Daoy (cell line): ENCODE data around the gene CACTIN. TPM values are rescaled to one million over a fixed set of nuclear protein-coding genes. Genes with fewer than 3 reads are reported as not detected.
A peak's percentile ranks its signal among the peaks of the same experiment; 100 is the strongest.

ENCODE experiments used
- DNase-seq: peaks from one replicate; pipeline ENCODE4 v3.0.0-alpha.2; 2015; ENCODE audit warnings: low read depth
- total RNA-seq: library from RNA; depleted of rRNA; stranded (reverse); fragments of >200 nt; shearing (Covaris generic); gene quantifications from 2 replicates; pipeline ENCODE4 v1.2.3, GENCODE V29; 2014

CACTIN gene
- total RNA-seq, 1 experiment from 2014 or later: 52.6 TPM

GRCh38 chr19:3610745-3611717, 15.6 kb downstream of the CACTIN start:
- DNase-seq: no peak

DNA sequence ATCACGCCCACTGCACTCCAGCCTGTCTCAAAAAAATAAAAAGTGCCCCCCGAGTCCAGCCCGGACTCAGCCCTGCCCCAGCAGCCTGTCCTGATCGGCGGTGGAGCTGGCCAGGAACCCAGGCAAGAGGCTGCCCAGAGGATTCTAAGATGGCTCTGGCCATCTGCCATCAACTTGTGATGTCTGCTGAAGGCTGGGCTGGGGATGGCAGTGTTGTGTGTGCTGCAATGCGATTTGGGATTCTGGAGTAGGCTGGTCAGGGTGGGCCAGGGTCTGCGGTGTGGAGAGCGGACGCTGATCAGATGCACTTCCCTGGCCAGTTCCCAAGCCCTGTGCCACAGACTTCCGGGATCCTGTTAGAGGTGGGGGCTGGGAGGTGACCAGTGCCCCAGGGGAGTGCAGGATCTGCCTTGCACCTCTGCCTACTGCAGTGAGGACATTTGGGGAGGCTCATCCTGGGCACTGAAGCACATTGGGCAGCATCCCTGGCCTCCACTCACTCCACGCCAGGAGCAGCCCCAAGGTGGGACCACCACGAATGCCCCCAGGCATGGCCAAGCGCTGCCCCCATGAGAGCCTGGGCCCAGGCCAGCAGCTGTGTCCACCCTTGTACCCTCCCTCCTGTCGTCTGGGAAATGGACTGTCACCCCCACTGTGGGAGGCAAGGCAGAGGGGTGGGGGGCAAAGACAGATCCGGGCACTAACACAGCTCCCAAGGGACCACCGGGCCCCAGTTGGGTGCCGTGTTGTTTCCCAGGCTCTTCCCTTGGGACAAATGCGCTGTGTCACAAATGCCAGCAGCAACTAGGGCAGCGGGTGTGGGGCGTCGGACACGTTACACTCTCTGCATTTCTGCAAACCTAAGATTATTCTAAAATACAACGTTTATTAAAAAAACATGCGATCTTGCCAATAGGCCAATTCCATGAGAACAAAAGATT, 16.5 kb downstream of the CACTIN start:
- DNase-seq: no peak

GRCh38 chr19:3608750-3609322, 17.8 kb downstream of the CACTIN start:
- no peak for DNase-seq

DNA sequence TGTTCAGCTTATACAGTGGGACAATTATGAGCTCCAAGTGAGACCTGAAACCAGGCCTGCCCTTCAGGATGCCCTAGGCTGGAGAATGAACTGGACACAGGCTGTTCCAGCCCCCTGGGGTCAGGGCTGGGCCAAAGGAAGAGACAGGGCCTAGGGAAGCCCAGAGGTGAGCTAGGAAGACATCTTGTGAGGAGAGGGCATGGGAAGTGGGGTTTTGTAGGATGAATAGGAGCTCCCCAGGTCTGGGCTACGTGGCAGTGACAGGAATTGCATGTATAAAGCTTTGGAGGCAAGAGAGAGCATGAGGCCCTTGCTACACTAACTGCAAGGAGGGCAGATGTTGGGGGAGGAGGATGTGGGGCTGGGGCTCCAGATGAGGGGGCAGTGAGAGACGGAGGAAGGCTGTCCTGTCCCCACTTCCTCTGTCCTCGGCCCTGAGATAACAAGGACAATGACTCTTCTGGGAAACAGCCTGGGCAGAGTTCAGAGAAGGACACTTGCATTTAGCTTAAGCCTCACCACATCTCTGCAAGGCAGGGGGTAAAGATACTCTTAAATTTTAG, 18.4 kb downstream of the CACTIN start:
- no peak for DNase-seq

DNA sequence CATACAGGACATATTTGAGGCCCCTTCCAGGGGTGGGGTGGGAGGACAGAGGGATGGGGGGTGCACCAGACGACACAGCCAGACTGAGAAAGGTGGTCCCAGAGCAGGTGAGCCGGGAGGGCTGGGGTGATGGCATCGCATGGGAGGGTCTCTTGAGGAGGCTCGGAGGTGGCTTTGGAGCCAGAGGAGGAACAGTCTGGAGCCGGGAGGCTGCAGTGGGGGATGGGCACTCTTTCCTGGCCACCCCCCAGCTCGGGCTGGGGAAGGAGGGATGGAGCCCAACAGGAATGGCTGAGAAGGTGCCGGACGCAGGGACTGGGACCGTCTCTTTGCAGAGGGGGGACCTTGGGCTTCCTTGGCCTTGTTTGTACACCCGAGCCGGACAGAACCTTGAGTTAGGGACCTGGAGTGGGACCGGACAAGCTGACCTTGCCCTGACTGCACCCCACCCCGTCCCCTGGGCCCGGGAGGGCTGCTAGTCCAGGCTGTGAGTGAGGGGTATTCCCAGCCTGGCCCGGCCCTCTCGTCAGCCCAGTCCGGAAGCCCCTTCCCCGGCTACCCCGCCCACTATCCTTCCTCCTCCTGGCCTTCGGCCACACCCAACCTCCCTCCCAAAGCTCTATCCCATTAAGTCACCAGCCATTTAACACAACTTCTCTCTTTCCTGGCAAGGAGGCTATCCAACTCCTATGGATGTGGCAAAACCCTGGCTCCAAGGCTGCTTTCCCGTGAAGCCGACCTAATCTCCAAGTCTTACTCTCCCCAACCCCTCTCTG, 19.1 kb downstream of the CACTIN start:
- DNase-seq: peak; percentile 70

DNA sequence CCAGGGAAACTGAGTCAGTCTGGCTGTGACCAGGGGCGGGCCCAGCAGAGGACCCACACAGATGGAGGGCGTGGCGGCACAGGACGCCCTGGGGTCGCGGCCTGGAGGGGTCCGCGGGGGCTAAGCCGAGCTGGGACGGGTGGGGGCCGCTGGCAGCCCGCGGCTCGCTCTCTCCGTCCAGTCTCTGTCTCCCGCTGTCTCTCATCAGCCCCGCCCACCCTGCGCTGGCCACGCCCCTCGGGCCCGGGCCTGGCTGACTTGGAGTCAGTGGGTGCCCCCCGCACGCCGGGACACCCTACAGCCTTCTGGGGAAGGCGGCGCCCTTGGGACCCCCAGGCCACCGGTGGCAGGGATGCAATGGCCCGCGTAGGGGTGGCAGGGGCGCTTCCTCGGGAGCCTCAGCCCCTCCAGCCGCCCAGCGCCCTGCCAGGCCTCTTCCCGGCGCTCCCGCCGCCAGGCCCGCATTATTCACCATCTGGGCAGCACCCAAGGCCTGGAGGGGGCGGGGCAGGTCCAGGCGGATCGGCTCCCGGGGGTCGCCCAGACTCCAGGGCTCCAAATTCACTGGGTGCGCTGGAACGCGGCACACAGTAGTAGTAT, 19.8 kb downstream of the CACTIN start, which contains the start of gene TBXA2R:
Gene TBXA2R, minus strand, starts transcription at position 186 of the 600 bp plus-strand sequence. CDS start 6,241 bp downstream, outside the sequence.
- DNase-seq: peak; percentile 78

DNA sequence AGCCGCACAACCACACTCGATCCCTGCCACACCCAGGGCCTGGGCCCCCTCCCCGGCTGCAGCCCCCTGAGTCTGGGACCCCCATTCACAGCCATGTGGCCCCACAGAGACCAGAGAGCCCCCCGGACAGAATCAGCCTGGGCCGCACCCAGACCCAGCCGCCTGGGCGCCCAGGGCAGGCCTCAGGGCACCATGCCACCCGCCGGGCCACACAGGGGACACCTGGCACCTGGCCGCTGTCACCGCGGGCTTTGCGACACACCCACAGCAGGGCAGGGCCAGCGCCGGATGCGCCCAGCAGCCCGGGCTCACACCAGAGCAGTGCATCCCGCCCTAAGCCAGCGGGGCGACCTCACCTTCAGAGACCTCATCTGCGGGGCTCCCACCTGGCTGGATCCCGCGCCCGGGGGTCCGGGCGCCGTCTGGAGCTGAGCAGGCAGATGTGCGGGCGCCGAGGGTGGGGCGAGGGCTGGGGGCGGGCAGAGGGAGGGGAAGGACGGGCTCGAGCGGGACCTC, 20.4 kb downstream of the CACTIN start:
- DNase-seq: peak; percentile 41

DNA sequence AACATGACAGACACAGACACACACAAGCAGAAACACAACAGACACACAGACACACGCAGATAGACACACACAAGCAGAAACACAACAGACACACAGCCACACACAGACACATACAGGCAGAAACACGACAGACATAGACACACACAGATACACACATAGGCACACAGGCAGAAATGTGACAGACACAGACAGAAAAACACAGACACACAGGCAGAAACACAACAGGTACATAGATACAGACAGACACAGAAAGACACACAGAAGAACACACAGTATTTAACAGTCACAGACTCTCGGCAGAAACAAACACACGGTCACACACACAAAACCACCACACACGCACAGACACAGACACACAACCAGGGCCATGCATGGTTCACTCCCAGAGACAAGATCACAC, 20.8 kb downstream of the CACTIN start:
- DNase-seq: no peak

DNA sequence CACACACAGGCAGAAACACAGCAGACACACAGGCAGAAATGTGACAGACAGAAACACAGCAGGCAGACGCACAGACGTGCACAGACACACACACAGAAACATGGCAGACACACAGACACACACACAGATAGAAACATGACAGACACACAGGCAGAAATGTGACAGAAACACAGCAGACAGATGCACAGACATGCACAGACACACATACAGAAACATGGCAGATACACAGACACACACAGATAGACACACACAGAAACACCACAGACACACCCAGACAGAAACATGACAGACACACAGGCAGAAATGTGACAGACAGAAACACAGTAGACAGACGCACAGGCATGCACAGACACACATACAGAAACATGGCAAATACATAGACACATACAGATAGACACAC, 21.2 kb downstream of the CACTIN start:
- DNase-seq: no peak

DNA sequence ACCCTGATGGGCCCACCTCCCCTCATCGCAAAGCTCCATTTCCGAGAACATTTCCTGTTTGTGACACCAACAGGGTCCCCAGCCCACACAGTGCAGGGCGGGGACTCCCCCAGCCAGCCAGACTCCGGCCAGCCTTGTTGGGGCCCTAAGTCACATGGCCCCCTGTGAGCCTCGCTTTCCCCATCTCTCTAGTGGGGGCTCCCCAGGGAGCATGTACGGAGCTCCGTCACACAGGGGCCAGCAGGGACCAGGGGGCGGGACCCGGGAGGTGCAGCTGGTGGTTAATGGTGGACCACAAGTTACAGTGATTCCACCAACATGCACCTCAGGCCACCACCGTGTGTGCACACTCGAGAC, 21.6 kb downstream of the CACTIN start:
- no peak for DNase-seq

GRCh38 chr19:3604227-3604986, 22.2 kb downstream of the CACTIN start:
- no peak for DNase-seq

GRCh38 chr19:3603121-3603811, 23.3 kb downstream of the CACTIN start:
- no peak for DNase-seq

DNA sequence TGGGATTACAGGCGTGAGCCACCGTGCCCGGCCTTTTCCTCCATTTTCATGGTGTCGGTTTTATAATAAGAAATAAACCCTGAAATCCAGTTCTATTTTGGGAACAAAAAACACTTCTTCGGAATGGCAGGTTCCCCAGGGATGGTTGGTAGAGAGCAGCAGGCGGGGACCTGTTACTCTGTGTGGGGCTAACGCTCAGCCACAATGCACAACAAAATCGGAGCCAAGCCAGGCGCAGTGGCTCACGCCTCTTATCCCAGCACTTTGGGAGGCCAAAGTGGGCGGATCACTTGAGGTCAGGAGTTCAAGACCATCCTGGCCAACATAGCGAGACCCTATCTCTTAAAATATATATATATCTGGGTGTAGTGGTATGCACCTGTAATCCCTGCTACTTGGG, 25.6 kb downstream of the CACTIN start:
- DNase-seq: no peak

DNA sequence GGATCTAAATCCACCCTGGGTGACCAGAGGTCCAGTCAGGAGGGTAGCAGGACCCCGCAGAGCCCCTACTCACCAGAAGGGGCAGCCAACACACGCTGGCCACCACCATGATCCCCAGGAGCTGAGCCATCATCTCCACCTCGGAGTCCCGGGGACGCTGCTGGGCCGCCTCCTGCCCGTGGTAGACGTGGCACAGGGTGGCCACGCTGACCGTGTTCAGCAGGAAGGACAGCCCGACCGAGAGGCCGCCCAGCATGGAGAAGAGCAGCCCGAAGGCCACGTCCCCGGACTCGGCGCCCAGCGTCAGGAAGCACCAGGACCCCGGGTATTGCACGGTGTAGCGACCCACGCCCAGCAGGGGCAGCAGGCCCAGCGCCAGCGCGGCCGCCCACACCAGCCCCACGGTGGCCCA, 26.8 kb downstream of the CACTIN start:
- DNase-seq: no peak

DNA sequence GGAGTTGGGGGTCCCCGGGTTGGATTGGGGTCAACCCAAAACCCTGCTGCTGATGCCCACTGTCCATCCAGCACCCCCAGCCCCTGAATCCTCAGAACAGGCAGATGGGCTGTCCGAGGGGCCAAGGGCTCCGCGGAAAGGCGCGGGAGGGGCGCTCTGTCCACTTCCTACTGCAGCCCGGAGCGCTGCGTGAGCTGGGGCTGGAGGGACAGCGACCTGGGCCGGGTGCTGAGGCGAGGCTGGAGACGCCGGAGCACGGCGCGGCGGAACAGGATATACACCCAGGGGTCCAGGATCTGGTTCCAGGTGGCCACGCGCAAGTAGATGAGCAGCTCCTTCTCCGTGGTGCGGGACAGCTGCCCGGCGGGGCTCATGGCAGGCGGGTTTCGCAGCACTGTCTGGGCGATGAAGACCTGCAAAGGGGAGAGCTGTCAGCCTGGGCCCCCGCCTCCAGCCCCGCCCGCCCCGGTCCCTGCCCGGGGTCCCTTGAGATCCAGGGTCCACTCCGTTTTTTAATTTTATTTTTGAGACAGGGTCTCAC, 31.0 kb downstream of the CACTIN start:
- no peak for DNase-seq

GRCh38 chr19:3593156-3593555, 33.4 kb downstream of the CACTIN start:
- DNase-seq: no peak

- no peak for DNase-seq
These were observed 34.5 kb downstream of the CACTIN start for GRCh38 chr19:3591876-3592613.
